Anterior cingulate cortex (tissue), 58 donors: ENCODE data around the gene KCNQ1.

ENCODE experiments used
- DNase-seq, 58 donors: peaks; one replicate each; lab custom pipeline; 2025; lab: John Stamatoyannopoulos, UW

The KCNQ1 gene

GRCh38 chr11:2699531-2700414 lies 255.0 kb downstream of the KCNQ1 start, which contains the start of gene KCNQ1OT1:
Gene KCNQ1OT1, minus strand, starts transcription at chr11:2699994.
- DNase-seq, result peak; percentile 37 to 93 (median 86)

- peak in 19 of 58 donors; percentile 11 to 54 (median 38) for DNase-seq
Observed at GRCh38 chr11:2700415-2701211, 255.8 kb downstream of the KCNQ1 start.

GRCh38 chr11:2701230-2701629 lies 256.4 kb downstream of the KCNQ1 start:
- DNase-seq, result no peak

- DNase-seq, result no peak
Observed at GRCh38 chr11:2701898-2702434, 257.2 kb downstream of the KCNQ1 start.

- peak in 8 of 58 donors; percentile 16 to 51 (median 44) for DNase-seq
Observed at GRCh38 chr11:2702771-2703362, 258.1 kb downstream of the KCNQ1 start.

- DNase-seq, result no peak
Observed at GRCh38 chr11:2703363-2704141, 258.7 kb downstream of the KCNQ1 start.

- no peak for DNase-seq
Observed at GRCh38 chr11:2704356-2704755, 259.5 kb downstream of the KCNQ1 start.

GRCh38 chr11:2704896-2705606 lies 260.2 kb downstream of the KCNQ1 start:
- no peak for DNase-seq

GRCh38 chr11:2706321-2706720 lies 261.5 kb downstream of the KCNQ1 start:
- no peak for DNase-seq

GRCh38 chr11:2707736-2708135 lies 262.9 kb downstream of the KCNQ1 start:
- DNase-seq, result no peak

GRCh38 chr11:2708151-2708581 lies 263.4 kb downstream of the KCNQ1 start:
- peak in 2 of 58 donors; percentile 8 to 32 for DNase-seq

- no peak for DNase-seq
Observed at GRCh38 chr11:2708757-2709281, 264.0 kb downstream of the KCNQ1 start.

GRCh38 chr11:2709429-2709828 lies 264.6 kb downstream of the KCNQ1 start:
- DNase-seq, result no peak

- no peak for DNase-seq
Observed at GRCh38 chr11:2711161-2711560, 266.4 kb downstream of the KCNQ1 start.

GRCh38 chr11:2713094-2713493 lies 268.3 kb downstream of the KCNQ1 start:
- no peak for DNase-seq

GRCh38 chr11:2713661-2714462 lies 269.1 kb downstream of the KCNQ1 start:
- DNase-seq, result no peak

- no peak for DNase-seq
Observed at GRCh38 chr11:2714463-2714800, 269.6 kb downstream of the KCNQ1 start.

- no peak for DNase-seq
Observed at GRCh38 chr11:2714871-2715270, 270.1 kb downstream of the KCNQ1 start.
